K562 (cell line): ENCODE data around the gene TTC9B. TPM values are rescaled to one million over a fixed set of nuclear protein-coding genes. Genes with fewer than 3 reads are reported as not detected.

Experiments used
- ATAC-seq: fragments of 200-7000 bp; cut with Tn5 transposase; 3 replicates; pipeline ENCODE4 v1.9.1; 2020; ENCODE audit warnings: moderate library complexity
- BruUV-seq: library from RNA; stranded (reverse); fragments of 400-500 nt; replicated peaks from 2 replicates; lab custom pipeline; 2021; lab: Mats Ljungman, UMichigan
- CTCF ChIA-PET: fragments of 300-600 bp; formaldehyde crosslinking; extraction: SDS; loops from one replicate; lab custom pipeline; 2021; ENCODE audit warnings: low intra/inter-chr PET ratio; lab: Yijun Ruan, JAX
- POLR2A ChIA-PET: fragments of 300-600, 350-650 bp; sonication (Branson Sonifier 250); formaldehyde crosslinking; extraction: SDS; loops from one replicate; lab custom pipeline; 2021; ENCODE audit warnings: antibody characterized with exemption, inconsistent platforms; lab: Yijun Ruan, JAX
- DNase-seq, 4 experiments: peaks; one replicate each; pipeline versions ENCODE4 v3.0.0 to v3.0.0-alpha.2; 2011 to 2018; ENCODE audit warnings: low spot score in 3 of 4, mixed read lengths in 3 of 4; ENCODE audit errors: extremely low read depth in 1 of 4
- FAIRE-seq: peaks from 2 replicates; lab custom pipeline; 2011; peaks lifted over from hg19 to GRCh38; lab: Jason Lieb, UNC
- H2AFZ ChIP-seq: 2 replicates; pipeline ENCODE4 v1.6.0; 2011; ENCODE audit warnings: low read depth, low read length, control low read depth, inconsistent platforms
- H3K27ac ChIP-seq: fragments of 200-600 bp; 3 replicates; pipeline ENCODE4 v1.8.0; 2011; ENCODE audit warnings: low read depth, mild to moderate bottlenecking, control low read depth, inconsistent platforms, low read length, moderate library complexity, mixed read lengths; ENCODE audit errors: extremely low read depth
- H3K27me3 ChIP-seq, 2 experiments: fragments of 300-600 bp in 1 of 2; 2 replicates in 1 of 2; 3 replicates in 1 of 2; pipeline versions ENCODE4 v1.6.0 to v1.8.0; 2011; ENCODE audit warnings: inconsistent platforms in 2 of 2, low read length in 2 of 2, mild to moderate bottlenecking in 1 of 2, mixed read lengths in 1 of 2, moderate library complexity in 1 of 2; ENCODE audit not compliant: control insufficient read depth in 2 of 2, insufficient read depth in 2 of 2
- H3K36me3 ChIP-seq: fragments of 300-600 bp; 3 replicates; pipeline ENCODE4 v1.8.0; 2011; ENCODE audit warnings: mild to moderate bottlenecking, low read length, inconsistent platforms; ENCODE audit not compliant: control insufficient read depth, insufficient read depth
- H3K4me1 ChIP-seq, 2 experiments: fragments of 200-600 bp in 1 of 2; replicated peaks in 1 of 2; 2 replicates in 1 of 2; 3 replicates in 1 of 2; pipeline versions ENCODE4 v1.5.1 to v1.8.0; 2011; ENCODE audit warnings: inconsistent platforms in 2 of 2, low read length in 2 of 2, mild to moderate bottlenecking in 1 of 2, mixed read lengths in 1 of 2, moderate library complexity in 1 of 2; ENCODE audit not compliant: control insufficient read depth in 2 of 2, insufficient read depth in 2 of 2
- H3K4me2 ChIP-seq: 2 replicates; pipeline ENCODE4 v1.6.1; 2011; ENCODE audit warnings: low read length, control low read depth, inconsistent platforms, mixed read lengths; ENCODE audit not compliant: insufficient read depth
- H3K4me3 ChIP-seq: fragments of 200-600 bp; sonication (generic), shearing (Covaris generic); 2 replicates; pipeline ENCODE4 v1.5.1; 2016; ENCODE audit warnings: control low read depth, inconsistent platforms
- H3K79me2 ChIP-seq: fragments of 200-600 bp; 3 replicates; pipeline ENCODE4 v1.8.0; 2011; ENCODE audit warnings: low read length, inconsistent platforms; ENCODE audit not compliant: control insufficient read depth, insufficient read depth
- H3K9ac ChIP-seq, 2 experiments: 2 replicates each; pipeline versions ENCODE4 v1.6.0 to v1.6.1; 2011; ENCODE audit warnings: low read depth in 2 of 2, low read length in 2 of 2, control low read depth in 1 of 2, inconsistent platforms in 1 of 2, mild to moderate bottlenecking in 1 of 2, mixed read lengths in 1 of 2; ENCODE audit not compliant: insufficient read depth in 1 of 2
- H3K9me1 ChIP-seq: one replicate; pipeline ENCODE4 v1.6.0; 2011; ENCODE audit warnings: inconsistent platforms, mild to moderate bottlenecking, low read length, moderate library complexity; ENCODE audit not compliant: control insufficient read depth, insufficient read depth
- H3K9me3 ChIP-seq: replicated peaks from 2 replicates; pipeline ENCODE4 v1.5.1; 2011; ENCODE audit warnings: low read depth, low read length, inconsistent platforms; ENCODE audit not compliant: control insufficient read depth, insufficient read depth
- H4K20me1 ChIP-seq: replicated peaks from 2 replicates; pipeline ENCODE4 v1.6.1; 2011; ENCODE audit warnings: low read length, inconsistent platforms, mixed read lengths; ENCODE audit not compliant: control insufficient read depth, insufficient read depth
- BRF1 ChIP-seq: IDR thresholded peaks from 3 replicates; pipeline ENCODE4 v1.6.1; 2011; ENCODE audit warnings: borderline replicate concordance, mild to moderate bottlenecking; ENCODE audit not compliant: insufficient read length; ENCODE audit errors: extremely low read depth
- HMGN3 ChIP-seq: IDR thresholded peaks from 2 replicates; pipeline ENCODE4 v1.6.1; 2011; ENCODE audit warnings: borderline replicate concordance, low read depth, mild to moderate bottlenecking, mixed read lengths, low read length; ENCODE audit not compliant: insufficient read length; ENCODE audit errors: extremely low read depth
- KAT7 ChIP-seq: sonication (generic); formaldehyde crosslinking; IDR thresholded peaks from 2 replicates; pipeline ENCODE4 v1.8.0; 2022; ENCODE audit warnings: missing genetic modification reagents, mild to moderate bottlenecking, borderline replicate concordance
- POLR2G ChIP-seq: fragments of 200-400 bp; formaldehyde crosslinking; IDR thresholded peaks from 2 replicates; pipeline ENCODE4 v1.6.1; 2017; ENCODE audit warnings: low read depth, mild to moderate bottlenecking, antibody characterized with exemption, low read length, moderate library complexity
- RBM22 ChIP-seq: fragments of 200-400 bp; formaldehyde crosslinking; IDR thresholded peaks from 2 replicates; pipeline ENCODE4 v1.6.1; 2018; ENCODE audit warnings: low read length, low read depth; ENCODE audit not compliant: poor library complexity, severe bottlenecking
- ZFX ChIP-seq: sonication (generic); formaldehyde crosslinking; IDR thresholded peaks from 2 replicates; pipeline ENCODE4 v1.8.0; 2022; ENCODE audit warnings: mild to moderate bottlenecking, missing genetic modification reagents, moderate library complexity
- WGBS: fragments of 100-300 bp; shearing (Covaris generic); methylation state at CpG from one replicate; pipeline ENCODE4 v1.1.6; 2016; ENCODE audit warnings: low coverage, mixed read lengths; ENCODE audit not compliant: insufficient coverage; ENCODE audit errors: missing lambda C conversion rate; 5-methylcytosine and 5-hydroxymethylcytosine counted together
- in situ Hi-C: fragments of 300-500 bp; cut with MboI; formaldehyde crosslinking; loops from 4 replicates; pipeline ENCODE4 v1.15.0; 2018; ENCODE audit warnings: inconsistent platforms, mixed read lengths
- intact Hi-C: fragments of 100-400 bp; cut with micrococcal nuclease; formaldehyde crosslinking; loops from 2 replicates; pipeline ENCODE4 v1.14.2; 2022
- polyA plus RNA-seq, 8 experiments: library from polyadenylated mRNA; depleted of rRNA in 4 of 8; stranded (reverse) in 5 of 8; unstranded in 3 of 8; fragments of >200 nt; fragmentation: Nextera tagmentation in 2 of 8; fragmentation: Illumina TruSeq in 1 of 8; extraction: Ambion mirVana in 2 of 8; extraction: Trizol in 1 of 8; gene quantifications; 2 replicates each; pipeline versions ENCODE4 v1.2.1 to v1.2.3, GENCODE V29; 2011 to 2014; ENCODE audit warnings: inconsistent platforms in 1 of 8, missing spikeins in 1 of 8
- total RNA-seq, 7 experiments: library from RNA; depleted of rRNA in 6 of 7; stranded (reverse); fragments of >200 nt in 6 of 7; fragmentation: Illumina TruSeq in 2 of 7; extraction: Trizol in 2 of 7; gene quantifications; 2 replicates each; pipeline versions ENCODE4 v1.2.1 to v1.2.3, GENCODE V29; 2011 to 2021; ENCODE audit warnings: low replicate concordance in 1 of 7
- TF ChIP-seq, protein P1 (sequence below), 2 experiments: fragments of 450-650 bp in 1 of 2; sonication (generic) in 1 of 2; formaldehyde crosslinking in 1 of 2; IDR thresholded peaks; 2 replicates each; pipeline versions ENCODE4 v1.7.1 to v1.9.0; 2016 to 2022; ENCODE audit warnings: inconsistent platforms in 1 of 2, mild to moderate bottlenecking in 1 of 2, missing genetic modification reagents in 1 of 2

The TTC9B gene
- total and polyA plus RNA-seq, 9 of the 15 experiments (the other 6 are each of a cell fraction or from before 2014, with no cell fraction given): 0.06 to 0.14 TPM; not detected in 7

DNA sequence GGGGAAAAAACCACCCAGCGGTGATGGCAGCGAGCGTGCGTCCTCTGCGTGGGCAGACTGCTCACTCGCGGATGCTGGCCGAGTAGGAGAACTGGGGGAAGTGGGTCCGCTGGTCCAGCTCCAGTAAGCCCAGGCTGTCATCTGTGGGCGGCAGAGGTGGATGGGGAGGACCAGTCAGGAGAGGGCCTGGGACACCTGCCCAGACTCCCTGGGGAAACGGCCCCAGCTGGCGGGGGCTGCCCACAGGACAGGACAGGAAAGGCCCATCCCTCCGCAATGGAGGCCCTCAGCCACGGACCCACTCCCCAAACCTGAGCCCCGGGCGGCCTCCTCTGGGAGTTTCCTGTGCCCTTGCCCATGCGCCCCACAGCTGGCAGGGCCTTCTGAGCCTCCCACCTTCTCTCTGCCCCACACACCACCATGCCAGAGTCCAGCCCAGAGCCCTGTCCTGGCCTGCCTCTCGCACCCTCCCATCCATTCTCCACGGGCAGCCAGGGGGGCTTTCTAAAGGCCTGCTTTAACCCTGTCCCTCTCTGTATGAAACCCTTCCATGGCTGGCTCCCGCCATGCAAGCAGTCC lies 15.7 kb upstream of the TTC9B start:
- H3K27me3 ChIP-seq: no peaks in the 10 kb centered on the region
- POLR2A ChIA-PET: no interaction called here
- BruUV-seq: no TSS peak

More for the DNA sequence above, 15.7 kb upstream of the TTC9B start:
- H3K4me2 ChIP-seq: no peak overlapping the region
- DNase-seq (no peak), ATAC-seq (no peak), FAIRE-seq (no peak)
- H3K4me3 ChIP-seq: no peak overlapping the region
- no peak overlapping the region for H3K9ac ChIP-seq
- no peaks in the 10 kb centered on the region for H3K9me3 ChIP-seq
- H2AFZ ChIP-seq: no peak overlapping the region
- 86% methylated on average over 16 of the region's 20 CpGs for WGBS
- CTCF ChIA-PET: interaction anchor here (0.6 kb wide), 1 partner anchor 184 kb away, joined by 3 read pairs; no protein-coding TSS in a partner anchor
- intact Hi-C loops (loop anchor here (5.0 kb wide), 1 partner anchor 38 kb away; no protein-coding TSS in a partner anchor), in situ Hi-C loops (no loop called here)
- peaks cover 25 to 52% of the 10 kb centered on the region in 2 experiments for H3K4me1 ChIP-seq
- no peaks in the 10 kb centered on the region for H3K79me2 ChIP-seq
- peaks cover 58% of the 10 kb centered on the region; the same call in 2 of the 3 replicates for H3K36me3 ChIP-seq
- H4K20me1 ChIP-seq: no peaks in the 10 kb centered on the region
- no peaks in the 10 kb centered on the region for H3K9me1 ChIP-seq
- peak; percentile 26 for TF ChIP-seq RBM22
- TF ChIP-seq, protein P1, sequence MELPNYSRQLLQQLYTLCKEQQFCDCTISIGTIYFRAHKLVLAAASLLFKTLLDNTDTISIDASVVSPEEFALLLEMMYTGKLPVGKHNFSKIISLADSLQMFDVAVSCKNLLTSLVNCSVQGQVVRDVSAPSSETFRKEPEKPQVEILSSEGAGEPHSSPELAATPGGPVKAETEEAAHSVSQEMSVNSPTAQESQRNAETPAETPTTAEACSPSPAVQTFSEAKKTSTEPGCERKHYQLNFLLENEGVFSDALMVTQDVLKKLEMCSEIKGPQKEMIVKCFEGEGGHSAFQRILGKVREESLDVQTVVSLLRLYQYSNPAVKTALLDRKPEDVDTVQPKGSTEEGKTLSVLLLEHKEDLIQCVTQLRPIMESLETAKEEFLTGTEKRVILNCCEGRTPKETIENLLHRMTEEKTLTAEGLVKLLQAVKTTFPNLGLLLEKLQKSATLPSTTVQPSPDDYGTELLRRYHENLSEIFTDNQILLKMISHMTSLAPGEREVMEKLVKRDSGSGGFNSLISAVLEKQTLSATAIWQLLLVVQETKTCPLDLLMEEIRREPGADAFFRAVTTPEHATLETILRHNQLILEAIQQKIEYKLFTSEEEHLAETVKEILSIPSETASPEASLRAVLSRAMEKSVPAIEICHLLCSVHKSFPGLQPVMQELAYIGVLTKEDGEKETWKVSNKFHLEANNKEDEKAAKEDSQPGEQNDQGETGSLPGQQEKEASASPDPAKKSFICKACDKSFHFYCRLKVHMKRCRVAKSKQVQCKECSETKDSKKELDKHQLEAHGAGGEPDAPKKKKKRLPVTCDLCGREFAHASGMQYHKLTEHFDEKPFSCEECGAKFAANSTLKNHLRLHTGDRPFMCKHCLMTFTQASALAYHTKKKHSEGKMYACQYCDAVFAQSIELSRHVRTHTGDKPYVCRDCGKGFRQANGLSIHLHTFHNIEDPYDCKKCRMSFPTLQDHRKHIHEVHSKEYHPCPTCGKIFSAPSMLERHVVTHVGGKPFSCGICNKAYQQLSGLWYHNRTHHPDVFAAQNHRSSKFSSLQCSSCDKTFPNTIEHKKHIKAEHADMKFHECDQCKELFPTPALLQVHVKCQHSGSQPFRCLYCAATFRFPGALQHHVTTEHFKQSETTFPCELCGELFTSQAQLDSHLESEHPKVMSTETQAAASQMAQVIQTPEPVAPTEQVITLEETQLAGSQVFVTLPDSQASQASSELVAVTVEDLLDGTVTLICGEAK (IDR thresholded peaks at IDR 0.05): no peak
- TF ChIP-seq, protein P1 (CRISPR knock-in tag; IDR thresholded peaks at IDR 0.05): no peak
- TF ChIP-seq ZFX: 0 out of 2 replicates have a peak, but pooled peaks have one; percentile 12
- TF ChIP-seq BRF1: no peak
- TF ChIP-seq HMGN3: peak; percentile 13
- peak; percentile 53 for TF ChIP-seq POLR2G
- TF ChIP-seq KAT7 (CRISPR knock-in tag): no peak
- no peak overlapping the region for H3K27ac ChIP-seq
